ENCODE measurements around the gene DOC2A.
"Not testable (repeated sequence)": the region's sequence is repeated elsewhere in the genome, so short reads cannot be mapped to it uniquely, and the experiment has no call there.

DOC2A gene

DNA sequence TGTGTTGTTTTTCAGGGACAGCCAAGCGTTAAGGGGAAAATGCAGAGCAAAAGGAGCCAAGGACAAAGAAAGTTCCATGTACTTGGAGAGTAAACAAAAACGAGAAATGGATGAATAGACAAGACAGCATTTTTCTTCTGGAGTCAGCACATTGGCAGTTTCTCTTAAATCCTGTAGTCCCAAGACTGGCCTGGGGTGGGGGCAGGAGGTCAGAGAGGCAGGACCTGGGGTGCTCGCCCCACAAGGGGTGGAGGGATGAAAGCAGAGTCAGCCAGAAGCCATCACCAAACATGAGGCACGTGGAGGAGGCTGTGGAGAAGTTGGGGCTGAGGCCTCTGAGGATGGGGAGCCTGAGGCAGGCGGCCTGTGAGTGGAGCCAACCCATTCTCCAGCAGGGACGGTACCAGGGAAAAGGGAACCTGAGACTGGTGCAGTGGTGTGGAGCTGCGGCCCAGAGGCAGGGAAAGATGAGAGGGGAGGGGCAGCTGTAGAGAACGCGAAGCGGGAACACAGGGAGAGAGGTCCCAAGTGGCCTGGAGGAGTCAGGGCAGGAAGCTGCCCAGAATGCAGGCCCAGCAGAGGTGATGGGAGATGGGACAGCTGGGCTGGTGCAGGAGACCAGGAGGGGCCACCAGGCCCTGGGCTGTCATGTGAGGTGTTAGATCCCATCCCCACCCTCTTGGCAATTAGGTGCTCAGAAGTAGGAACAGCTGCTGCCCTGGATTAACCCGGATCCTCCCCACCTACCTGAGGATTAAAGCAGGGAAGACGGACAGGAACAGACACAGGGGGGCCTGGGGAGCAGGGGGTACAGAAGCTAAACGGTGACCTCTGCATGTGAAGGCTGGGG, 17.0 kb upstream of the DOC2A start:
- no peak for DNase-seq (ENCODE audit: low read depth, low spot score)

DNA sequence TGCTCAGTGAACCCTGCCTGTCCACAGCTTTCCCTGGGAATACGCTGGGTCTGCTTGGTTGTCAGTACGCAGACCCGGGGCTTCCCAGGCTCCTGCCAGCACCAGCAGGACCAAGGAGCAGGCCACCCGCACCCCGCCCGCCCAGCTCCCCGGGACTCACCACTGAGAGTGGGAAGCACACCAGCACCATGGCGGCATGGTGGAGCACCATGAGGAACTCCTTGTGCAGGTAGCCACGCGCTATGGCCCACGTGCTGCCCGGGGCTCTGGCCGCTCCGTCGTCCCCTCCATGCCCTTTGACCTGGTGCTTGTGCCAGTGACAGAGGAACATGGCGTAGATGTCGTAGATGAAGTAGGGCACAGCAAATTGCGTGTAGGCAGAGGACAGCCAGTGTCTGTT, 15.6 kb upstream of the DOC2A start:
- DNase-seq (ENCODE audit: low read depth, low spot score) = no peak

DNA sequence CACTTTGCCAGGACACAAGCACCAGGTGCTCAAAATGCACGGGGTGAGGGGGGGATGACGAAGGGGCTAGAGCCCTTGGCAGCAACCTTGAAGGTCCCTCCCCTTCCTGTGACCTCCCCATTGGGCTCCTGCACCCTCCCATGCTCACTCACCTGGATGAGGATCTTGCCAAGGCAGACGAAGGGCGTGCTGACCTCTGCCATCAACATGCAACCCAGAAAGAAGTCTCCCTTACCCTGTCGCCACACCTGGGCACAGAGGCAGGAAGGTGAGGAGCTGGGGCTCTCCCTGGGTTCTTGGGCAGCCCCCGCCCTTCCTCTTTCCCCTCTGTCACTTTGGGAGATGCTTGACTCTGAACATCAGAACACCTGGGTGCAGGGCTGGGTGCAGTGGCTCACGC, 14.7 kb upstream of the DOC2A start:
- DNase-seq (ENCODE audit: low read depth, low spot score) = no peak

DNA sequence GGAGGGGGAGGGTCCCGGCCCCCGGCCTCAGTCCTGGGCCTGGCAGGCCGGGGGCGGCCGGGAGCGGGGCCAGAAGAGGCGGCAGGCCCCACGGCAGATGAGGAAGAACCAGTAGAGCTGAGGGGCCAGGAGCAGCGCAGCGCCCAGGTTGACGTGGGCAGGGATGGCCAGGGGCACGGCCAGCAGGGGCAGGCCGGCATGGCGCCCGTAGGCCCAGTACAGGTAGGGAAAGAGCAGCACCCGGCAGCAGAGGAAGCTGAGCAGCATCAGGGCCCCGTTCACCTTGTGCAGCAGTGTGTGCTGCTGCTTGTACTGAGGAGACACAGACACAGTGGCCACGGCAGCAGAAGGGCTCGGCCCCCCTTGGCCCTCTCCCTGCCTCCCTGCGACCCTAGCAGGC, 14.3 kb upstream of the DOC2A start:
- no peak for DNase-seq (ENCODE audit: low read depth, low spot score)

DNA sequence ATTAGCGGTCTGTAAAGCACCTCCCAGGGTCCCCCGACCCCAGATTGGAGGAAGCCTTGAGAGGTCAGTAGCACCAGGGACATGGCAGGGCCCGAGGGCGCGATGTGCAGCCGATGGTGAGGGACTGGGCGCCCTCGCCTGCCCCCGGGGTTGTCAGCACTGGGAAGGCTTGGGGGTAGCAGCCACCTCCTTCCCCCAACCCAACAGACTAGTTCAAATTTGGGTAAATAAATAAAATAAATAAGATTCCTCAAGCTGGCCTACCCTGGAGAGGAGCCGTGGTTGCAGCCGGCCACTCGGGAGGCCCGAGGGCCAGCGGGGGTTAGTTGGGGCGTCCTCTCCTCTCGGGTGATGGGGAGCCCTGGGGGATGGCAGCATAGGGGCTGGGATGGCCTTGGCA, 13.6 kb upstream of the DOC2A start:
- DNase-seq (ENCODE audit: low read depth, low spot score) = no peak

DNA sequence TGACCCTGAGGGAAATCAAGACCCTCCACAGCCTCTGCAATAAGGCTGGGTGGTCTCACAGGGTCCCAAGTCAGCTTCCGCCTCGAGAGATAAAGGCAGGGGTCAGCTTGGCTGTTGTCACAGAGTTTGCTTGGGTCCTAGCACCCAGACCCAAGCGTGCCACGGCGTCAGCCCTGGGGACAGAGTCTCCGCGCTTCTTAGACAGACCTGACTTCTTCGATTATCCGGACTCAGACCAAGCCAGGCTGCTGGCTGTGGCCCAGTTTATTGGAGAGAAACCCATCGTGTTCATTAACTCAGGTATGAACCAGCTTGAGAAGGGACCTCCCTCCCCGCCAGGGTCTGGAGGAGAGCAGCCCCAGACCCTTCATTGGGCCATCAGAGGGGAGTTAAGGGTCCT, 12.8 kb upstream of the DOC2A start:
- no peak for DNase-seq (ENCODE audit: low read depth, low spot score)

DNA sequence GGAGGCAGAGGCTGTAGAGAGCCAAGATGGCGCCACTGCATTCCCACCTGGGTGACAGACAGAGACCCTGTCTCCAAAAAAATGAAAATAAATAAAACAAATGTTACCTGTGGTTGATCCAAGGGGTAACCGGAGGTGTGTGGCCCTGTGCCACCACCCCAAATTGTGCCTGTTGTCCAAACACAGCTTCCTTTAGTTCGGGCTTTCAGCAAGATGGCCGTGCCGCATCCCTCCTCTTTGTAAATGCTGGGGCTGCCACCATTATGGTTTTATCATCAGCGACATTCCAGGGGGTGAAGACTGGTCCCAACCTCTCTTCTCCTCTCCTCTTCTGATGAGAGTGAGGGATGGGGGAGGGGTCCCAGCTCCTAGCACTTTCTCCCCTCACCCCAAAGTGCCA, 12.1 kb upstream of the DOC2A start, which contains the start of gene C16orf92:
TSS of gene C16orf92 (plus strand) at position 312 of the 400 bp plus-strand sequence. CDS start 143 bp downstream, outside the sequence.
- DNase-seq (ENCODE audit: low read depth, low spot score) = no peak

DNA sequence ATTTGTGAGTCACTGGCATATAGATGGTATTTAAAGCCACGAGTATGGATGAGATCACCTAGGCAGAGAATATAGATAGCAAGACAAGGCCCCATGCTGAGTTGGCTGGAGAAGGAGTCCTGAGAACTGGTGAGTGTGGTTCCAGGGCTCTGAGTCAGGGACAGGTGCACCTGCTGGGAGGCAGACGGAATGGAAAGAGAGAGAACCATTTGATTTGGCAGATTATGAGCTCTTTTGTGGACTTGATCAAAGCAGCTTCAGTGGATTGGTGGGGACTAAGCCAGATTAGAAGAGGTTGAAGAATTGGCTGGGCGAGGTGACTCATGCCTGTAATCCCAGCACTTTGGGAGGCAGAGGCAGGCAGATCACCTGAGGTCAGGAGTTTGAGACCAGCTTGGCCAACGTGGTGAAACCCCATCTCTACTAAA, 7.9 kb upstream of the DOC2A start:
- no peak for DNase-seq (ENCODE audit: low read depth, low spot score)

DNA sequence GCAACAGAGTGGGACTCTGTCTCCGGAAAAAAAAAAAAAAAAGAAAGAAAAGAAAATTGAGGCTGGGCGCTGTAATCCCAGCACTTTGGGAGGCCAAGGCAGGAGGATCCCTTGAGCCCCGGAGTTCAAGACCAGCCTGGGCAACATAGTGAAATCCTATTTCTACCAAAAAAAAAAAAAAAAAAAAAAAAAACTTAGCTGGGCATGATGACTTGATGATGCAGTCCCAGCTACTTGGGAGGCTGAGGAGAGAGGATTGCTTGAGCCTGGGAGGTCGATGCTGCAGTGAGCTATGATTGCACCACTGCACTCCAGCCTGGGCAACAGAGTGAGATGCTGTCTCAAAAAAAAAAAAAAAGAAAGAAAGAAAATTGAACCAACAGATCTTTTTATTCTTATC, 7.1 kb upstream of the DOC2A start:
- DNase-seq (ENCODE audit: low read depth, low spot score) = not testable (repeated sequence)

DNA sequence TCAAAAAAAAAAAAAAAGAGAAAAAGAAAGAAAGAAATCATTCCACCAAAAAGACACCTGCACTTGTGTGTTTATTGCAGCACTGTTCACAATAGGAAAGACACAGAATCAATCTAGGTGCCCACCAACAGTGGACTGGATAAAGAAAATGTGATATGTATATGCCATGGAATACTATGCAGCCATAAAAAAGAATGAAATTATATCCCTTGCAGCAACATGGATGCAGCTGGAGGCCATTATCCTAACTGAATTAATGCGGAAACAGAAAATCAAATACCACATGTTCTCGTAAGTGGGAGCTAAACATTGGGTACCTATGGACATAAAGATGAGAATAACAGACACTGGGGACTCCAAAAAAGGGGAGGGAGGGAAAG, 6.4 kb upstream of the DOC2A start:
- no peak for DNase-seq (ENCODE audit: low read depth, low spot score)

DNA sequence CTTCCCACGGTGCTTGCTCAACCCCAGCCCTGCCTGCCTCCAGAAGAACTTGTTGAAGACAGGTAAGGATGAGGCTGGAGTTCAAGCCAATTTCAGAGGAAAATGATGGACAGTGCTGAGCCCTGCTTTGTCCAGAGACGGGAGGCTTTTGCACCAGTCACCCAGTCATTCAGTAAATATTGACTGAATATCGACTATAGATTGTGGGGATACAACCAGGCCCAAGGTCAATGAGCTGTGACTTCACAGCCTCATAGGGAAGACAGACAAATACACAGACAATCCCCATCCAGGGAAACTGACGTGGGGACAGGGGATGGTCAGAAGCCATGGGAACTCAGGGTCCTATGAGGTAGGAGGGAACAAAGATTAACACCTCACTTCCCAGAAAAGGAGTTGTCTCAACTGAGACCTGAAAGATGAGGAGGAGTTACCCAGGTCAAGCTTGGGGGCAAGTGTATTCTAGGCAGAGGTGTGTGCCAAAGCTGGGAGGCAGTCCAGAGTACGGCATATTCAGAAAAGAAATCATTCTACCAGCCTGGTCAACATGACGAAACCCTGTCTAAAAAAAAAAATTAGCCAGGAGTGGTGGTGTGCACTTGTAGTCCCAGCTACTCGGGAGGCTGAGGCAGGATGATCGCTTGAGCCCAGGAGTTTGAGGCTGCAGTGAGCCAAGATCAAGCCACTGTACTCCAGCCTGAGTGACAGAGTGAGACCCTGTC, 5.9 kb upstream of the DOC2A start:
- DNase-seq (ENCODE audit: low read depth, low spot score) = no peak

DNA sequence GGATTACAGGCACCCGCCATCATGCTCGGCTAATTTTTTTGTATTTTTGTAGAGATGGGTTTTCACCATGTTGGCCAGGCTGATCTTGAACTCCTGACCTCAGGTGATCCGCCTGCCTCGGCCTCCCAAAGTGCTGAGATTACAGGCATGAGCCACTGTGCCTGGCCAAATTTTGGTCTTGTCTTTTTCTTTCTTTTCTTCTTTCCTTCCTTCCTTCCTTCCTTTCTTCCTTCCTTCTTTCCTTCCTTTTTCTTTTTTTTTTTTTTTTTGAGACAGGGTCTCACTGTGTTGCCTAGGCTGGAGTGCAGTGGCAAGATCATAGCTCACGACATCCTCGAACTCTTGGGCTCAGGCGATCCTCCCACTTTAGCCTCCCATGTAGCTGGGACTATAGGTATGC, 4.6 kb upstream of the DOC2A start:
- not testable (repeated sequence) for DNase-seq (ENCODE audit: low read depth, low spot score)

DNA sequence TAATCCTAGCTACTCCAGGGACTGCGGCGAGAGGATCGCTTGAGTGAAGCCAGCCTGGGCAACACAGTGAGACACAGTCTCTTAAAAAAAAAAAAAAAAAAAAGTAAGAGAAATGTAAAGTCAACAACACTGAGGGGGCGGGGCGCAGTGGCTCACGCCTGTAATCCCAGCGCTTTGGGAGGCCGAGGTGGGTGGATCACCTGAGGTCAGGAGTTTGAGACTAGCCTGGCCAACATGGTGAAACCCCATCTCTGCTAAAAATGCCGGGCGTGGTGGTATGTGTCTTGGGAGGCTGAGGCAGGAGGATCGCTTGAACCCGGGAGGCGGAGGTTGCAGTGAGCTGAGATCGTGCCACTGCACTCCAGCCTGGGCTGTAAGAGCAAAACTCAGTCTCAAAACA, 1.8 kb upstream of the DOC2A start:
- not testable (repeated sequence) for DNase-seq (ENCODE audit: low read depth, low spot score)

DNA sequence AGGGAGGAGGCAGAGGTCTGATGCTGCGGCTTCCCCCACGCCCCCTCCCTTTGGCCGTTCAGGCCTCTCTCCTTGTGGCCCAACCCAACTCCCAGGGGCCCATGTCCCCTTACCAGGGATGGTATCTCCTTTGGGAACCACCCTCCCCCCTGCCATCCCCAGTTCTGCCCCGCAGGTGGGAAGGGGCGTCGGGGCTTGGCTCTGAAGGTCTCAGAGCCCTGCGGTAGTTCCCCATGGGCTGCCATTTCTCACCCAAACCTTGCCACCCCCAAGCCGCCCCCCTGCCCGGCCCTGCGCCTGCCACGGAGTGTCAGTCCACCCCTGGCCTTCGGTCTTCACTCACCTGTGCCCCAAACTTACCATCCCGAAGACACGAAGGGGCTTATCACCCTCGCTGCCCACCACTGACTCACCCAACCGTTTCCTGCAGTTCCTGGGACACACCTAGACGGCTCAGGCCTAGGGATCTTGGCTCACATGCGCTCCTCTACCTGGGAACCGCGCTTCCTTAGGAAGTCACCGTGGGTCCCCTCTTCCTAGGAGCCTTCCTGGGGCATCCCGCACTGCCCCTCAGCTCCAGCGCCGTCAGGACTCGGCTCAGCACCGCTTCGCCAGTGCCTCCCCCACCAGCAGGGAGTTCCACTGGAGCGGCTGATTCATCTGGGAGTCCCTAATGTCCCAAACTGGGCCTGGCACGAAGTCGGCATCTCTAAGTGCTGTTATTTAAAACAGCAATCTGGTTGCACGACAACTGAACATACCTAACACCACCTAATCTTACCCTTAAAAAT, 1.1 kb upstream of the DOC2A start:
- DNase-seq (ENCODE audit: low read depth, low spot score) = no peak

DNA sequence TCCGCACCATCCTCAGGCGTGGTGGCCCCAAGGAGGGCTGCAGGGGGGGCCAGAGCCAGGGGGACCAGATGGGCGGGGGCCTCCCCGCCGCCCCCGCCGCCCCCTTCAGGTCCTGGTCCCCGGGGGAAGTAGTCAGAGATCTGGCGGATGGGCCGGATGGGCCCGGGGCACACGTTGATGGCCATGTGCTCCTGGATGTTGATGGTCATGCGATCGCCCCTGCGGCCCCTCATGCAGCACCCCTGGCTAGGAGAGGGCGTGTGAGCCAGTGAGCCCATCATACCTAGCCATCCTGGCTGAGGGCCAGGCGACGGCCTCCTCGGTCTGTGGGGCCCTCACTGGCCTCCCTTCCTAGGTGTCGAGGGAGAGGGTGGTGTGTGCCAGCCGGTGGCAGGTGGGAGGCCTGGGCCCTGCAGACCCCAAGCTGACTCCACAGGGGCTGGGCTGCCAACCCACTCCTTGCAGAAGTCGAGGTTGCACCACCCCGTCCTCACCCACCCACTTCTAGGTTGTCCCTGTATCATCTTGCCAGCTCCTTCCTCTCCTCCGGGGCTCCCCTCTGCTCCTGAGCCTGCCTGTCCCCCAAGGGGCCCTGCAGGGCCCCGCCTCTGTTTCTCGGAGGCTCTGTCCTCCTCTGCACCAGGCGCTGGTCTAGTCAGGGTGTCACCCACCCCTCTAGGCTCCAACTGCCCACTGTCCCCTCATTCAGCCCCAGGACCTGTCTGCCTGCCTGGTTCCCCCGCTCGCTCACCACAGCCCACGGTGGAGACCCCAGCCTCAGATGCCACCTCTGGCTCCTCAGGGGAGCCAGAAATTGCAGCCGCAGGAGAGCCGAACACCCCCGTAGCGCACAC, 610 bp downstream of the DOC2A start:
- no peak for DNase-seq (ENCODE audit: low read depth, low spot score)

DNA sequence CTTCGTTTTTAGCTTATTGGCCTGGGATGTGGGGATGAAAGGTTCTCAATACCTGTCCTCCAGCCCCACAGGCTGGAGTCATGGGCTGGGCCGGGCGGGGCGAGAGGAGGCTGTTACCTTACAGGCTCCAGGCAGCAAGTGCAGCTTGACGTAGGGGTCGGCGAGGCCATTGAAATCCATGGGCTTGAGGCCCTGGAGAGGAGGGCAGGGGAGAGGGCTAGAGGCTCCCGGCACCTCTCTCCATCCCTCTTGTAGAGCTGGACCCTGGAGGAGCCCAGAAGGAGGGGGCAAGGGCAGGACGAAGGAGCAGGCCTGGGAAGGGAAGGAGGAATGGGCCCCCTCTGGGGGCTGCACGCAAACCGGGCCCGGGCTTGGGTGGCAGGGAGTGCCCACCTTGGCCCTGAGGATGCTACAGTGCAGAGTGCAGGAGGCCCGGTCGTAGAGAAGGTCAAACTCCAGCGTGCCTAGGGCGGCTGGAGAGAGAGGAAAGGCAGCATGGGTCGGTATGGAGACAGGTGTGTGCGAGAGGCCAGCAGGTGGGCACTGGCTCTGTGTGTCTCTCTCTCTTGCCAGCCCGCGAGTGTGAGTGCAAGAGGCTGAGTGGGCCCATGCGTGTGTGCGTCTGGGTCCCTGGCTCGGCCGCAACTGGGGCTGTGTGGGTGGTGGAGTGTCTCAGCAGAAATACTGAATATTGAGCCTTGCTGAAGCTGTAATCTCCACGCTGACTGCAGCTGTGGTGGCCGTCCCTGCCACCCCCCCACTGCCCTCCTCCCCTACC, 1.6 kb downstream of the DOC2A start:
- no peak for DNase-seq (ENCODE audit: low read depth, low spot score)

DNA sequence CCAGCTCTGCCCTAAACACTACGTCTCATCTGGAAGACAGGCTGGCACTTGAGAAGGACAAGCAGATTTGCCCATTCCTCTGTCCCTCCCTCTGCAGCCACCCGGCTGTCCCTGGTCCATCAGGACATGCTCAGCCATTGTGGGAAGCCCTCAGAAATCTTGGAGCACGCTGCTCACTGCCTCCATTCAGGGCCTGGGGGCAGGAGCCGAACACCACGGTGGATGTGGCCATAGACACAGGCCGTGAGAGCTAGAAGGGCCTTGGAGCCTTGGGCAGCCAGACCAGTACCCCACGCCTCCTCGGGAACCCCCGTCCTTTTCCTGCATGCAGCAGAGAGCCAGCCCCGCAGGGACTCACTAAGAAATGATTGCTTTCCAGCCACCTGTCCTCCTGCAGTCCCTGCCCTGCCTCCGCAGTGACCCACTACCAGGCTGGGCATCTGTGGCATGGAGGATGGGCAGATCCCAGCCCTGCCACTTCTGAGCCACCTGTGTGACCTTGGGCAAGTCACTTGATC, 3.4 kb downstream of the DOC2A start:
- DNase-seq (ENCODE audit: low read depth, low spot score) = no peak

DNA sequence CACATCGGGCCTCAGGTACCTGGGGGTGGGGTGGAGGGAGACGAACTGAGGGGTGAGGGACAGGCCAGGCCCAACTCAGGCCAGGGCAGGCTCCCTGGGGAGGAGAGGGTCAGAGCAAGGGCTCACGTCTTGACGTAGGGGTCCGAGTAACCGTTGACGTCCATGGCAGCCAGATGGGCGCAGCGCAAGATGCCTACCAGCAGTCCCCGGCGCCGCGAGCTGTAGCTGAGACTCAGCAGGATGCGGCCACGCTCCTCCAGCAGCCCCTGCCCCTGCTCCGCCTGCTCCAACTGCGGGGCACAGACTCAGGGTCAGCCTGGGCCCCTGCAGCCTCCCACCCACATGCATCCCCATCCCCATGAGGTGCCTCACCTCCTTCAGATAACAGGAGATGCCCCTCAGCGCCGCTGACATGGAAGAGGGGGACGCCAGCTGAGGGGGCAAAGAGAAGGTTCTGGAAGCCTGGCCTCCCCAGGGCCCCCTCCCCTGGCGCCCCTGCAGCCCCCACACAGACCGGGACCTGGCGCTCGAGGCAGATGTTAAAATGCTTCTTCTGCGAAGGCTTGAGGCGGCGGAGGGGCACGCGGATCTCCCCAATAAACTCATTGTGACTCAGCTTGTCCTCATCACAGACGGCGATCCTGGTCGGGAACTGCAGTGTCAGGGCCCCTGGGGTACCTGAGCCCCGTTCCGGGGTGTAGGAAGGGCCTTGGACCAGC, 4.0 kb downstream of the DOC2A start:
- no peak for DNase-seq (ENCODE audit: low read depth, low spot score)

DNA sequence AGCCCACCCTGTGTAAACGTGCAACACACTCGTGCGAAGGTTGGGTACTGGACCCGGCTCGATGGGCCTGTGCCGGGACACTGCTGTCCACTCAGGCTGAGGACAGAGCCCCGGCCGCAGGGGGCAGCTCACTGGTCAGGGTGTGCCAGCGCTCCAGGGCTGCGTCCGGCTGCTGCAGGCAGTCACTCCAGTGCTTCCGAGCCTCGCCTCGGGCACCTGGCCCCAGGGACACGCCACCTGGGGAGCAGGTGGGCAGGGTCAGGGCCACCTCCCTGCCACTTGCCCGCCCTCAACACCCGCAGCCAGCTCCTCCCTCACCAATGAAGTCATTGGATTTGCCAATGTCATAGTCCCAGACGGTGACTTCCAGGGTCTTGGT, 4.7 kb downstream of the DOC2A start:
- DNase-seq (ENCODE audit: low read depth, low spot score) = no peak

Data from astrocyte of the hippocampus (primary cell).